Measurements from ENCODE around the gene COG3.

DNA sequence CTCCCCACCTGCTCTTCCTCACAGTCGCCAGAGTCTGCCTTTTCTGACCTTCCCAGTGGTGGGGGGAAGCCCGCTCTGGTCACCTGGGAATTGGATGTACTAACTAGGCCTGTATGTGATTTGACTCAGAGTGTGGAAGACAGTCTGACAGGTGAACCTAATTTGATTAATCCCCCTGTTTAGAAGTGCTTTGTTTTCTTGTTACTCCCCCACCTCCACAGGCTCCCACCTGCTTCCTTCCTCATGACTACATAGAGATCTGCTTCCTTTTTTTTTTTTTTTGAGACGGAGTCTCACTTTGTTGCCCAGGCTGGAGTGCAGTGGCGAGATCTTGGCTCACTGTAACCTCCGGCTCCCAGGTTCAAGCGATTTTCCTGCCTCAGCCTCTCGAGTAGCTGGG lies 44.0 kb downstream of the COG3 start:
- TF ChIP-seq, protein P1, sequence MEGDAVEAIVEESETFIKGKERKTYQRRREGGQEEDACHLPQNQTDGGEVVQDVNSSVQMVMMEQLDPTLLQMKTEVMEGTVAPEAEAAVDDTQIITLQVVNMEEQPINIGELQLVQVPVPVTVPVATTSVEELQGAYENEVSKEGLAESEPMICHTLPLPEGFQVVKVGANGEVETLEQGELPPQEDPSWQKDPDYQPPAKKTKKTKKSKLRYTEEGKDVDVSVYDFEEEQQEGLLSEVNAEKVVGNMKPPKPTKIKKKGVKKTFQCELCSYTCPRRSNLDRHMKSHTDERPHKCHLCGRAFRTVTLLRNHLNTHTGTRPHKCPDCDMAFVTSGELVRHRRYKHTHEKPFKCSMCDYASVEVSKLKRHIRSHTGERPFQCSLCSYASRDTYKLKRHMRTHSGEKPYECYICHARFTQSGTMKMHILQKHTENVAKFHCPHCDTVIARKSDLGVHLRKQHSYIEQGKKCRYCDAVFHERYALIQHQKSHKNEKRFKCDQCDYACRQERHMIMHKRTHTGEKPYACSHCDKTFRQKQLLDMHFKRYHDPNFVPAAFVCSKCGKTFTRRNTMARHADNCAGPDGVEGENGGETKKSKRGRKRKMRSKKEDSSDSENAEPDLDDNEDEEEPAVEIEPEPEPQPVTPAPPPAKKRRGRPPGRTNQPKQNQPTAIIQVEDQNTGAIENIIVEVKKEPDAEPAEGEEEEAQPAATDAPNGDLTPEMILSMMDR (IDR thresholded peaks at IDR 0.05; ENCODE audit: poor library complexity, severe bottlenecking), result no peak
- no peak for TF ChIP-seq MXI1 (conservative IDR thresholded peaks at IDR 0.05; ENCODE audit: poor library complexity, severe bottlenecking)

Measured in neural cell (in vitro differentiated cells).